DMS114 treated with DMSO at 0.1 percent for 48 hours (cell line): ENCODE results near the gene CLCNKA.
A peak's percentile ranks its signal among the peaks of the same experiment; 100 is the strongest.
"Not testable (repeated sequence)": the region's sequence is repeated elsewhere in the genome, so short reads cannot be mapped to it uniquely, and the experiment has no call there.

ENCODE experiments used
- DNase-seq: peaks from one replicate; lab custom pipeline; 2025; ENCODE audit not compliant: unreplicated experiment; lab: John Stamatoyannopoulos, UW

The CLCNKA gene

DNA sequence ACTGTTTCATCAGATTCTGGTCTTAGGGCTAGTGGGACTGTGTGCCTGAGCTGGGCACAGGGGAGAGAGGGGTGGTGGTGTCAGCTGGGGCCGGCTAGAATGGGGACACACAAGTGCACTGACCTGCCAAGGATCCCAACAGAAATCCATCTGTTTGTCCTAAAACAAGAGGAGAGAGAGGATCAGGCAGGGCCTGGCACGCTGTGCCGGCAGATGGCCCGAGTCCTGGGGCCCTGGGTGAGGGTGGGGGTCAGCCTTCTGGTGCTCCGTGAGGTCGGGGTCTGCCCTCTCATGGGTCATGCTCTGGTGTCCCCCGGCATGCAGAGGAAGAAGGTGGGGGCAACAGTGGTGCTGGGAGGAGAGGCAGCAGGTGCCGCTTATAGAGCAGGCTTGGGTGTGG lies 18.0 kb downstream of the CLCNKA start:
- not testable (repeated sequence) for DNase-seq

DNA sequence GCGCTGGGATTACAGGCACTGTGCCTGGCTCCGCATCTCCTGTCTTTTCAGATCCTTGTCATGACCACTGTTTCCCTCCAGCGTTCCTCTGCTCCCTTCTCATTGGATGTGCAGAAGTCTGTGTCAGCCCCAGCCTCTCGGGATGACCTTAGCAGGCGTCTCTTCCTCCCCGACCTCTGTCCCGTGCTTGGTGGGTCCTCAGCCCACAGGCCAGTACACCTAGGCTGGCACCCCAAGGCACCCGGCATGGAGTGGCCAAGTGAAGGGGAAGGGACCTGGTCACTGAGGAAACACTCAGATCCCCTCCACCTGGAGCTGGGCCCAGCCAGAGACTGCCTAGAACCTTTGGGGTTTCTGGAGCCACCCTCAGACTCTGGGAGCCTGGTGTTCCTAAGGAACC lies 19.4 kb downstream of the CLCNKA start:
- DNase-seq, result no peak

DNA sequence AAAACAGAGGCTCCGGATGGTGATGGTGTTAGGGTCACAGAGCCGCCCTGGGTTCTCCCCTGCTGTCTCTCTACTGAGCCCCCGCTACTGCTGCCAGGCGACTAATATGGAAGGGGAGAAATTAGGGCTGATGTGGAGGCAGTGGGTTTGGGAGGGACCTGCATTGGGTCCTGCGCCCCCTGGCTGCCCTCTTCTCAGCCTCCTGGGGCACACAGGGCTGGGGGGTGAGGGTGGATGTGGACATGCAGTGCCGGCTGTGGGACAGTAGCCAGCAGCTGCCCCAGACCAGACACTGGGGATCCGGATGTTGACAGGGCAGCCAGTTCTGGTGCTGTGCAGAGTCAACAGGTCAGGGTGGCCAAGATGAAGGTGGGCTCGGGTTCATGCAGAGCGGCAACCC lies 20.3 kb downstream of the CLCNKA start:
- no peak for DNase-seq

- not testable (repeated sequence) for DNase-seq
Observed at GRCh38 chr1:16042654-16043053, 20.8 kb downstream of the CLCNKA start.

DNA sequence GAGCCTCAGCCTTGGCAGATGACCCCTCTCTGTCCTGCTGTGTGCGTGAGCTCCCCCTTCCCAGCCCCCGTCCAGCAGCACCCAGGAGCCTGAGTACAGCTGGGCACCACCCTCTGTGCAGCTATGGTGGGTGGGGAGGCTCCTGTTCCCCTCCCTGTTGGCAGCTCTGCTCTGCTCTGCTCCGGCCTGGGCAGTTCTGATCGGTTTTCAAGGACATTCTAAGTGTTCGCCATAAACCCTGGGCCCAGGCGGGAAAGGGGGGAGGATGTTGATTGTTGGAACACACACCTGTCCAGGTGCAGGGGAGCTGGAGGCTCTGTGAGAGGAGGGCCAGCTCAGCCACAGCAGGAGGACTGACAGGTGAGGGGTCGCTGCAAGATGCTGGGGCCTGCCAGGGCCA lies 21.7 kb downstream of the CLCNKA start, which contains the start of gene CLCNKB:
Gene CLCNKB (plus strand): TSS at position 262 of the 400 bp plus-strand sequence. CDS start 711 bp downstream, outside the sequence.
- no peak for DNase-seq

DNA sequence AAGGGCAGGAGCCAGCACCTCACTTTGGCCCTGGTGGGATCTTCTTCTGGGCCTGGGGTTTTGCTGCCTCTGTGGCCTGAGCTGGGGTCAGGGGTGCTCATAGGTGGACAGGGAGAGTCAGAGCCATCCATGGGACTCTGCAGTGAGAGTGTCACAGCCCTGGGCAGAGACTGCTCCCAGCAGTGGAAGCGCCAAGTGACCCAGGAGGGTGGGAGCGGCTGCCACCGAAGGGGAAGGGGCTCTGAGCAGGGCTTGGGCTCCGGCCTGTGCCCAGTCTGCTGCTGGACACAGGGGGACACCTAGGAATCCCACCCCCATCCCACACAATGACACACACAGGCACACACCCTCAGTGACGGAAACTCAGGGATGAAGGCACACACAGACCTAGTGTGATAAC lies 22.1 kb downstream of the CLCNKA start:
- no peak for DNase-seq

DNA sequence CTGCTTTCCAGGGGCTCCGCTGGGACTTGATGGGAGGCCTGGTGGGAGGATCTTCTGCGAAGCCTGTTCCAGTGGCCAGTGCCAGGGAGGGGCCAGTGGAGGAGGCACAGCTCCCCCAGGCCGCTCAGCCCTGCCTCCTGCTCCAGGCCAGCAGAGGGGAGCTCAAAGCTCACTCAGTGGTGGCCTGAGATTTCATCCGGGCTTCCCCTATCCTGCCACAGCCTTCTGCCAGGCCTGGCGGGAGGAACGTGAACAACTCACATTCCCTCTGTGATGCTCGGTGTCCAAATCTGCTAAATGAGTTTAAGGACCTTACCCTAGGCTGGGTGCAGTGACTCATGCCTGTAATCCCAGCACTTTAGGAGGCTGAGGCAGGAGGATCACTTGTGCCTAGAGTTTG lies 25.0 kb downstream of the CLCNKA start:
- no peak for DNase-seq

GRCh38 chr1:16047791-16048475 lies 26.1 kb downstream of the CLCNKA start:
- DNase-seq, result no peak

DNA sequence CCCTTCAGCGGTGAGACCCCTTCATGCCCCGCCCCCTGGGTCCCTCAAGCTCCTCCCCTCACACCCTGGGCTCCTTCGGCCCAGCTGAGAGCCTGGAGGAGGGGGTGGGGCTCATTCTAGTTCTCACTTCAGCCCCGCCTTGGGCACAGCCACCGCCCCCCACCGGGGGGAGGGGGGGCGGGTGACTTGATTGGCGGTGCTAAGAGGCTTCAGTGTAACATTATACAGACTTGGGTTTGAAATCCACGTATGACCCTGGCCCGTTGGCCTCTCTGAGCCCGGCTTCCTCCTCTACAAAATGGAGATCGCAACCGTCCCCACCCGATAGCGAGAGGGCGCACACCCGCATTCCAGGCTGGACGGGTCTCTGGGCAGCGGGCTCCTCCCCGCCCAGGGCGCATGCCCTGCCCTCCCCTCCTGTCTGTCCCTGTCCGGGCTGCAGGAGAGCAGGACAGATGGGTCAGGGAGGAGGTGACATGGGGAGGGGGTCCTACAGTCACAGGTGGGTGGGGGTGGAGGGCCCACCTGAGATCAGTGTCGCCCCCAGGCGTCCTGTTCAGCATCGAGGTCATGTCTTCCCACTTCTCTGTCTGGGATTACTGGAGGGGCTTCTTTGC lies 26.8 kb downstream of the CLCNKA start:
- no peak for DNase-seq

- no peak for DNase-seq
Observed at GRCh38 chr1:16050328-16050727, 28.5 kb downstream of the CLCNKA start.

DNA sequence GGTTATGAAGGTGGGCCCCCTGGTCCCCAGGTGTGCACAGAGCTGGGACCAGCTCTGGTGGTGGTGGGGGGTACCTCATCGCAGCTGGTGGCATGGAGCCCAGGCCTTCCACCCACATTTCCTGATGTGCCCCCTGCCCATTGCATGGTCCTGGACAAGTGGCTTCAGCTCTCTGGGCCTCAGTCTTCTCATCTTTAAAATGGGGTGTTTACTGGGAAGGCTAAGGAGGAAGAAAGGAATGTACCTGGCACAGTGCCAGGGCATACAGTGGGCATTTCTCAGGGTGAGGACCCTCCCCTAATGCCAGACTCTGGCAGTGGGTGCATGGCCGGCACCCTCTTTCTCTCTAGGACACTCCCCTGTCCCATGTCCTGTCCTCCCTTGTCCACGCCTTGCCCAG lies 29.2 kb downstream of the CLCNKA start:
- no peak for DNase-seq

- DNase-seq, result not testable (repeated sequence)
Observed at GRCh38 chr1:16051949-16052348, 30.1 kb downstream of the CLCNKA start.

GRCh38 chr1:16053781-16054502 lies 32.1 kb downstream of the CLCNKA start:
- DNase-seq, result no peak

DNA sequence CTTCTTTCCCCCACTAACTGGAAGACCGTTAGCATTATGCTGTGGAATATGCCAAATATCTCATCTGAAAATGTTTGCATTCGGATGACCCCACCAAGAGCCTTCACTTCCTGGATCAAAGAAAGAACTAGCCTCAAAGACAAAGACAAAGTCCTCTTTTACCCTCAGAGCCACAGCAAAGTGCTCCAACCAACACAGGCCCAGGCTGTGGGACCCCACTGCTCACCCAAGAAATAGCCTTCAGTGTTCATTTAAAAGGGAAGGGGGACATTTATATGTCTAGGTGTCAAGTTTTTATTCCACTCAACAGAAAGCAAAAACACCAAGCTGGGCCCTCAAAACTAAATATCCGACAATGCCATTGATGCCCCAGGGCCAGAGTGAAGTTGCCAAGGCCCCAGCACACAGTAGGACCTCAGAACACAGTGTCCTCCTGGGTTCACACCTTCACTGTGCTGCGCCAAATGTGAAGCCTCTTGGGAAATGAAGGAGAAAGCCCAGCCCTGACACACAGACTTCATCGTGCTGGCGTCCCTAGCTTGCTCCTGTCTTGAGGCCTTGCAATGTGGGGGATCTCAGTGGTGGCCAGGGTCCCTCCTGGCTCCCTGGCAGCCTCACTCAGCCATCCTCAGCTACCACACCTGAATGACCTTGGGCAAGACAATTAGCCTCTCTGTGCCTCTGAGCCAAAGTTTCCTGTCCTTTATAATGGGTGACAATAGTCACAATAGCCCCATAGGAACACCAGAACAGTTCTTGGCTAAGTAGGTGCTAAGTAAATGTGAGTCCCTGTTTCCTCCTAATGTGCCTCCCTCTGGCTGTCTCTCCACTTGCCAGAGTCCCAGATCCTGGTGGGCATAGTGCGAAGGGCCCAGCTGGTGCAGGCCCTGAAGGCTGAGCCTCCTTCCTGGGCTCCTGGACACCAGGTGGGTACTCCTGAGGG lies 33.0 kb downstream of the CLCNKA start:
- DNase-seq, result no peak

DNA sequence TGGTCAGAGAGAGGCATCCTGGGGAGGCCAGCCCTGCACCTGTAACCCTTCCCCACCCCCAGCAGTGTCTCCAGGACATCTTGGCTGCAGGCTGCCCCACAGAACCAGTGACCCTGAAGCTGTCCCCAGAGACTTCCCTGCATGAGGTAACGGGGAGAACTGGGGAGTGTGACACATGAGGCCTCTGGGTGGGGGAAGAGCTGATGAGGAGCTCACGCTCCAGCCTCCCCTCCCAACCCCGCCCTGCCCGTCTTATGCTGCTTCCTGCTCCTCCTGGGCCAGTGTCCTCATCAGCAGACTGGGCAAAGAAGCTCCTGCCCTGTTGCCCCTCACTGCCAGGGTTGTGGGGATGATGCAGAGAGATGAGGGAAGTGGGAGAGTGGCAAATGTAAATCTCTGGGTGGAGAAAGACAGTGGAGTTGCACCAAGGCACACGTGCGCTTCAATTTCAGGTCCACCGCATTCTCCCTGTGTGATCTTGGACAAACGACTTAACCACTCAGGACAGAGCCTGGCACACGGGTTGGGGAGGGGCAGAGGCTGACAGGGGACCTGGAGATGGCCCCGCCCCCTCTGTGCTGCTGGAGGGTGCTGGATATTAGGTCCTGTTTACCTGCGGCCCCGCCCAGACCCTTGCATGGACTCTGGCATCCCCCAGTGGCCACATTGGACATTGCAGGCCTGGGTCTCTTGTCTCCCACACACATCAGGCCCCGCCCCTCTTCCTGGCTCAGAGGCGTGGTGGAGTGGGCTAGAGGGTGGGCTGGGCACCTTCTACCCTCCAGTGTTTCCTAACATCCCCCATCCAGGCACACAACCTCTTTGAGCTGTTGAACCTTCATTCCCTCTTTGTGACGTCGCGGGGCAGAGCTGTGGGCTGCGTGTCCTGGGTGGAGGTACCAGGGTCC lies 34.0 kb downstream of the CLCNKA start:
- DNase-seq, result peak; percentile 63

GRCh38 chr1:16056521-16056912 lies 34.7 kb downstream of the CLCNKA start:
- not testable (repeated sequence) for DNase-seq

- DNase-seq, result not testable (repeated sequence)
Observed at GRCh38 chr1:16057314-16057915, 35.6 kb downstream of the CLCNKA start.

DNA sequence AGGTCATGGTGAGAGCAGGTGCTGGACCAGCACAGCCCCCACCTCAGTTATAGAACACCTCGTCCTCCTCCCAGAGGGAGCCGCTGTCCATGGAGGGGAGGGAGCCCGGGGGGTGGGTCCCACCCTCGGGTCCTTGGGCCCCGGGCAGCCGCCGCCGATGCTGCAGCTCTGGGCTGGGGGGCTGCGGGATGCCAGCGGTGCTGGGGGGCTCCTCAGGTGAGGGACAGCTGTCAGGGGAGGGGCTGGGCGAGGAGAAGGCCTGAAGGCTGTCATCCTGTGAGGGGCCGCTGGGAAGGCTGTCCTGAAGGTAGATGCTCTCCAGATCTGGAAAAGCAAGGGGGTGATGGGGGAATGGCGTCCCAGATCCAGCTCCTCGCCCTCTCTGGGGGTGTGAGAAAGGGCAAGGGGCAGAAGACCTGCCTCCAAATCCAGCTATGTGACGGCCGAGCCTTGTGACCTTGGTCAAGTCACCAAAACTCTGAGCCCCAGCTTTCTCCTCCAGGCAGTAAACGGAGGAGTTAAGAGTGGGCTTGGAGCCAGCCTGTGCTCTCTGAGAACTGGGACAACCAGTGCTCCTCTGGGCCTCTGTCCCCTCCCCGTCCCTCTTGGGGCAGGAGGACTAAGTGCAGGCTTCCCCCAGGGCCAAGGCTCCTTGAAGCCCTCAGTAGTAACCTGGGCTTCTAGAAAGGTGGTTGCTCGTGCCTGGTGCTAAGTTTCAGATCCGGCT lies 36.7 kb downstream of the CLCNKA start:
- DNase-seq, result not testable (repeated sequence)

DNA sequence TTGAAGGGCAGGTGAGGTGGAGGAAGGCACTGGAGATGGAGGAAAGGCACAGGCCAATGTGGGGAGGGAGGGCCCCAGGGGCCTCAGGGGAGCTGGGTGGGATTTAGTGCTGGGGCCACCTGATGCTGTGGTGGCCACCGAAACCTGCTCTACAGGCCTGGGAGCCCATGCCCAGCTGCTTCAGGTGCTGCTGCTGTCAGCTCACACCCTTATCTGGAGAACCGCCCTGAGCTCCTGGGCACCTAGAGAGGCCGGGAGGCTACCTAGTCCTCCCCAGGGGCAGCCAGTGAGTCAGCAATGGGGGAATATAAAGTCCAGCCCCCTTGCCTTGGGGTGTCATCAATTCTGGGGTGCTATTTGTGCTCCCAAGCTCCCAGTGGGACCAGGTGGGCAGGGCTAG lies 39.4 kb downstream of the CLCNKA start:
- no peak for DNase-seq
